CD4-positive, CD25-positive, alpha-beta regulatory T cell (primary cell): Measurements from ENCODE around the gene PLCB1. TPM values are rescaled to one million over a fixed set of nuclear protein-coding genes. Genes with fewer than 3 reads are reported as not detected.

ENCODE experiments used
- ATAC-seq, 2 donors: fragments of 150-1000 bp; cut with Tn5 transposase; one replicate each; pipeline ENCODE4 v1.10.0; 2021; ENCODE audit warnings: low read depth in 2 of 2, moderate number of reproducible peaks in 2 of 2, moderate library complexity in 1 of 2
- DNase-seq, 3 donors: peaks; one replicate each; pipeline versions ENCODE4 v3.0.0 to v3.0.0-alpha.2; 2012 to 2022; ENCODE audit warnings: mixed read lengths in 1 of 3
- H3K27ac ChIP-seq: one replicate; pipeline ENCODE4 v1.7.0; 2013; ENCODE audit warnings: mild to moderate bottlenecking, low read length; ENCODE audit not compliant: insufficient read depth, poor library complexity, severe bottlenecking
- H3K27me3 ChIP-seq: one replicate; pipeline ENCODE4 v1.7.0; 2013; ENCODE audit warnings: low read length; ENCODE audit not compliant: control insufficient read depth, insufficient read depth
- H3K36me3 ChIP-seq: one replicate; pipeline ENCODE4 v1.7.0; 2013; ENCODE audit warnings: mild to moderate bottlenecking, low read length, moderate library complexity; ENCODE audit not compliant: control insufficient read depth, insufficient read depth
- H3K4me1 ChIP-seq: 2 replicates; pipeline ENCODE4 v1.7.0; 2013; ENCODE audit warnings: mild to moderate bottlenecking, low read length; ENCODE audit not compliant: insufficient read depth, control insufficient read depth, poor library complexity, severe bottlenecking
- H3K4me3 ChIP-seq: one replicate; pipeline ENCODE4 v1.7.0; 2013; ENCODE audit warnings: low read depth, mild to moderate bottlenecking, low read length, moderate library complexity
- H3K9me3 ChIP-seq, 2 experiments: 1 replicate in 1 of 2; 2 replicates in 1 of 2; pipeline ENCODE4 v1.7.0; 2013; ENCODE audit warnings: low read length in 2 of 2, mild to moderate bottlenecking in 1 of 2, moderate library complexity in 1 of 2; ENCODE audit not compliant: control insufficient read depth in 2 of 2
- H3K27ac Mint-ChIP-seq, 3 donors: one replicate each; pipeline ENCODE4 v1.8.0; 2020 to 2022; ENCODE audit warnings: mild to moderate bottlenecking in 3 of 3, mixed read lengths in 3 of 3, moderate library complexity in 2 of 3
- H3K27me3 Mint-ChIP-seq: one replicate; pipeline ENCODE4 v1.8.0; 2022; ENCODE audit warnings: mild to moderate bottlenecking, mixed read lengths
- H3K36me3 Mint-ChIP-seq: one replicate; pipeline ENCODE4 v1.8.0; 2020; ENCODE audit warnings: mixed read lengths
- H3K4me1 Mint-ChIP-seq, 4 donors: one replicate each; pipeline ENCODE4 v1.8.0; 2020 to 2022; ENCODE audit warnings: mixed read lengths in 4 of 4, mild to moderate bottlenecking in 1 of 4
- H3K4me3 Mint-ChIP-seq, 4 donors: one replicate each; pipeline ENCODE4 v1.8.0; 2020 to 2022; ENCODE audit warnings: mild to moderate bottlenecking in 4 of 4, mixed read lengths in 4 of 4, moderate library complexity in 3 of 4
- H3K9me3 Mint-ChIP-seq, 7 donors: one replicate each; pipeline ENCODE4 v1.8.0; 2020 to 2022; ENCODE audit warnings: mixed read lengths in 7 of 7, mild to moderate bottlenecking in 3 of 7, moderate library complexity in 2 of 7
- polyA plus RNA-seq, 4 donors: library from polyadenylated mRNA; unstranded; fragments of 300-500 nt; fragmentation: Illumina TruSeq; gene quantifications; one replicate each; pipeline ENCODE4 v1.2.3, GENCODE V29; 2021
- total RNA-seq: library from RNA; stranded (reverse); gene quantifications from one replicate; pipeline ENCODE4 v1.2.3, GENCODE V29; 2022

The PLCB1 gene
- total and polyA plus RNA-seq, 5 donors from 2014 or later, result 0.17 to 1.8 (median 0.44) TPM; not detected in 2

DNA sequence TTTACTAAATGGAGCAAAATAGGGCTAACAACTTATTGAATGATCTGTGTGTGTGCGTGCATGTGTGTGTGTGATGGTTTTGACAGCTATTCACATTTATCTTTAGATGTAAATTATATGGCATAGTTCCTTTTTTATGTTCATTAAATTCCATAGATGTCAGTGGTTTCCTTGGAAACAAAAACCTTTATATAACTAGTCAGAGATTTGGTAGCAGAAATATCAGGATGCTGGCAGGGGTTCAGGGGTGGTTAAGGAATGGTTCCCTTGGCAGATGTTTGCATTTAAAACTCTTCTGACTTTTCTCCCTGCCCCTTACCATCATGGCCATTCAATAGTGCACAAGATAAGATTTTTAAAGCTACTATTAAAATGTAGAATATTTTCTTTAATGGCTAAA lies 256.6 kb downstream of the PLCB1 start:
- Histone ChIP-seq H3K27me3 (no peaks in the 10 kb centered on the region), H3K9me3 (no peaks in the 10 kb centered on the region), H3K4me1 (no peaks in the 10 kb centered on the region), H3K36me3 (no peaks in the 10 kb centered on the region), H3K27ac (no peak overlapping the region), H3K4me3 (no peak overlapping the region)
- ATAC-seq (no peak), DNase-seq (no peak)
- Mint-ChIP-seq H3K9me3 (peaks cover 0 to 2% (median 0%) of the 10 kb centered on the region in 7 donors), H3K36me3 (no peaks in the 10 kb centered on the region), H3K27ac (no peak overlapping the region), H3K4me3 (no peak overlapping the region), H3K4me1 (no peaks in the 10 kb centered on the region), H3K27me3 (peaks cover 6% of the 10 kb centered on the region)

DNA sequence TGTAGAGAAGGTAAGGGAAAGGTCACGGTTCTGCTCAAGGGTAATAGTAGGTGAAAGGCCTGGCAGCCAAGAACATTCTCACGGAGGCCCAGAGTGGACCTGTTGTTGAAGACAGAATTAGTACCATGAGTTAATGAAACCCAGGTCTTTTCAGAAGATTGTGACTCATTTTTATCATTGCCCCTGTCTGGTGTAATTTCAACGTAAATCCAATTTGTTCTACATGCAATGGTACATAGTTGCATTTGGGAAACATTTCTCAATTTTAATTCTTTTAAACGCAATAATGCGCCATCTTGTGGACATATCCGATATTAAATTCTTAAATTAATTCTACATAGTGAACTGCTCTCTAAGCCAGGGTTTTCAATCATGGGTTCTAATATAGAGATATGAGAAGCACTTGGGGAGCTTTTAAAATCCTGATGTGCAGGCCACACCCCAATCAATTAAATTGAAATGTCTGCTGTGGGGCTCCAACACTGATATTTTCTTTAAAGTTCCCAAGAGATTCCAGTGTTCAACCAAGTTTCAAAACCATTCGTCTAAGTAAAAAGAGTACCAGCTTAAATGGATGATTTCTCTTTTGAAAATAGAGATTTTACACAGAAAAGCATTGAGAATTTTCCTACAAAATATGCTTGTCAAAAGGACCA lies 257.4 kb downstream of the PLCB1 start:
- no peak overlapping the region for H3K4me3 Mint-ChIP-seq
- no peaks in the 10 kb centered on the region for H3K9me3 Mint-ChIP-seq
- DNase-seq (peak in 2 of 3 donors; percentile 23 to 39), ATAC-seq (no peak)
- Histone ChIP-seq H3K4me3 (no peak overlapping the region), H3K27ac (no peak overlapping the region), H3K36me3 (no peaks in the 10 kb centered on the region), H3K27me3 (no peaks in the 10 kb centered on the region), H3K9me3 (no peaks in the 10 kb centered on the region), H3K4me1 (no peaks in the 10 kb centered on the region)
- no peak overlapping the region for H3K27ac Mint-ChIP-seq
- no peaks in the 10 kb centered on the region for H3K36me3 Mint-ChIP-seq
- H3K27me3 Mint-ChIP-seq, result peaks cover 6% of the 10 kb centered on the region
- H3K4me1 Mint-ChIP-seq, result no peaks in the 10 kb centered on the region

DNA sequence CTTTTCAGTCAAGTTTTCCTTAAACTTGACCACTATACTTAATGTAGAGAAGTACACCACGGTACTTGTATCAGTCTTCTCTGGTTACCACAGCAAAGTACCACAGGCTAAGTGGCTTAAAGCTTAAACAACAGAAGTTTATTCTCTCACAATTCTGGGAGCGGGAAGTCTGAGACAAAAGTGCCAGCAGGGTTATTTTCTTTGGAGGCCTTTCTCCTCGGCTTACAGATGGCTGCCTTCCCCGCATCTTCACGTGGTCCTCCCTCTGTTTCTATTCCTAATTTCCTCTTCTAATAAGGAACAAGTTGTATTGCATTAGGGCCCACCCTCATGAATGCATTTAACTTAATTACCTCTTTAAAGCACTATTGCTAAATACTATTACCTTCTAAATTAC lies 258.0 kb downstream of the PLCB1 start:
- Histone ChIP-seq H3K4me3 (no peak overlapping the region), H3K9me3 (no peaks in the 10 kb centered on the region), H3K36me3 (no peaks in the 10 kb centered on the region), H3K27me3 (no peaks in the 10 kb centered on the region), H3K4me1 (no peaks in the 10 kb centered on the region), H3K27ac (no peak overlapping the region)
- Mint-ChIP-seq H3K27me3 (peaks cover 6% of the 10 kb centered on the region), H3K4me1 (no peaks in the 10 kb centered on the region), H3K4me3 (no peak overlapping the region), H3K36me3 (no peaks in the 10 kb centered on the region), H3K9me3 (no peaks in the 10 kb centered on the region), H3K27ac (no peak overlapping the region)
- no peak for DNase-seq
- ATAC-seq, result no peak

DNA sequence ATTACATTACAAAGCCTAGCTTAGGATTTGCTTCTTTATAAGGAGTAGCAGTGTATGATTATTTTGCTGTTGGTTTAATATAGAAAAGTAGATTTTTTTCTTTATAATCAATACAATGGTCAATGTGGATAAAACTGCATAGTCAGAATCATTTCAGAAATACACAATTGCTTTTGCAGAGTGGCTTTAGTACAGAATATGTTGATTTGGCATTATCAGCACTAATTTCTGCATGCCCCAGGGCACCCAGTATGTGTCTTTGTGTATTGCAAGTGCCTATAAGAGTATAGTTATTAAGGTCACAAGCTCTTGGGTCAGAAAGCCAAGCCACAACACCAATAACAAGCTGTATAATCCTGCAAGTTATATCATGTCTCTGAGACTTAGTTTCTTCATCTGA lies 258.4 kb downstream of the PLCB1 start:
- H3K4me3 Mint-ChIP-seq, result no peak overlapping the region
- no peaks in the 10 kb centered on the region for H3K4me1 ChIP-seq
- DNase-seq (no peak), ATAC-seq (no peak)
- peaks cover 6% of the 10 kb centered on the region for H3K27me3 Mint-ChIP-seq
- no peaks in the 10 kb centered on the region for H3K27me3 ChIP-seq
- no peaks in the 10 kb centered on the region for H3K9me3 Mint-ChIP-seq
- H3K27ac Mint-ChIP-seq, result no peak overlapping the region
- no peaks in the 10 kb centered on the region for H3K36me3 Mint-ChIP-seq
- H3K9me3 ChIP-seq, result no peaks in the 10 kb centered on the region
- no peaks in the 10 kb centered on the region for H3K36me3 ChIP-seq
- H3K4me1 Mint-ChIP-seq, result no peaks in the 10 kb centered on the region
- H3K4me3 ChIP-seq, result no peak overlapping the region
- no peak overlapping the region for H3K27ac ChIP-seq

DNA sequence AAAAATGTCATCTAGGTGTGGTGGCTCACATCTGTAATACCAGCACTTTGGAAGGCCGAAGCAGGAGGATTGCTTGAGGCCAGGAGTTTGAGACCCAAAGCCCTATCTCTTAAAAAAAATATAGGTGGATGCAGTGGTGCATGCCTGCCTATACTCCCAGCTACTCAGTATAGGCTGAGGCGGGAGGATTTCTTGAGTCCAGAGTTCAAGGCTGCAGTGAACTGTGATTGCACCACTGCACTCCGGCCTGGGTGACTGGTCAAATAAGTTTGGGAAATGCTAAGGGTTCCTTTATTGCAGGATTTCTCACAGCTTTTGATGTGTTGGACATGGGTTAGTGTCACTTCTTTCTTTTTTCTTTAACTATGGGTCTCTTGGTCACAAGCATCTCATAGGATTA lies 261.3 kb downstream of the PLCB1 start:
- no peak for ATAC-seq
- H3K9me3 Mint-ChIP-seq, result no peaks in the 10 kb centered on the region
- H3K36me3 ChIP-seq, result no peaks in the 10 kb centered on the region
- H3K27ac ChIP-seq, result no peak overlapping the region
- H3K27ac Mint-ChIP-seq, result no peak overlapping the region
- H3K36me3 Mint-ChIP-seq, result no peaks in the 10 kb centered on the region
- H3K4me3 Mint-ChIP-seq, result no peak overlapping the region
- H3K27me3 ChIP-seq, result no peaks in the 10 kb centered on the region
- no peaks in the 10 kb centered on the region for H3K9me3 ChIP-seq
- no peak overlapping the region for H3K4me3 ChIP-seq
- peaks cover 6% of the 10 kb centered on the region for H3K27me3 Mint-ChIP-seq
- no peak for DNase-seq
- no peaks in the 10 kb centered on the region for H3K4me1 ChIP-seq
- no peaks in the 10 kb centered on the region for H3K4me1 Mint-ChIP-seq

DNA sequence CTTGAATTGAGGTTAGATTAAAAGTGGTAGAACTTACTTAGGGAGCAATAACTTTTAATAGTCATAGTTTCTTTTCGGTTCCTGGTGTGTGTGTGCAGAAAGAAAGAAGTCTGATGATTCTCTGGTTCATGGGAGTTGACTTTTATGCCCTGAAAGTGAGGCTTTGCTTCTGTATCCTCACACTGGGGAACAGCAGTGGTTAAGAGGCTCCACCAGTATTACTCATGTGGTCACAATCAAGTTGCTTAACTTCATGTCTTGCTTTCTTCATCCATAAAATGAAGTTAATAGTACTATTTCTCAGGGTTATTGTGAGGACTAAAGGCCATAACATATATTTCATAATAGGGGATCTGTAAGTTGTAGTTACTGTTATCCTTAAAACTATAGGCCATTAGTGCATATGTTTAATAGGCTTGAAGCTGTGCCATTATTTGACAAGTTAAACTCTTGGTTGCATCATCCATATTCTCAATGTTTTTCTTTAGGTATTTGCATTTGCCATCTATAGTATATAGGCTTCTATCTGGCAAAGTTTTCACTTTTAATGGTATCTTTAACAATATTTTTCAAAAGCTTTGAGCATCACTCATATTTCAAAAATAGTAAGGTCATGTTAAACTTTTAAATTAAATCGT lies 262.4 kb downstream of the PLCB1 start:
- Histone ChIP-seq H3K27ac (no peak overlapping the region), H3K4me1 (no peaks in the 10 kb centered on the region), H3K27me3 (no peaks in the 10 kb centered on the region), H3K4me3 (no peak overlapping the region), H3K9me3 (no peaks in the 10 kb centered on the region), H3K36me3 (no peaks in the 10 kb centered on the region)
- no peak for ATAC-seq
- Mint-ChIP-seq H3K27me3 (peaks cover 3% of the 10 kb centered on the region), H3K27ac (no peak overlapping the region), H3K4me3 (no peak overlapping the region), H3K4me1 (no peaks in the 10 kb centered on the region), H3K36me3 (no peaks in the 10 kb centered on the region), H3K9me3 (no peaks in the 10 kb centered on the region)
- no peak for DNase-seq

DNA sequence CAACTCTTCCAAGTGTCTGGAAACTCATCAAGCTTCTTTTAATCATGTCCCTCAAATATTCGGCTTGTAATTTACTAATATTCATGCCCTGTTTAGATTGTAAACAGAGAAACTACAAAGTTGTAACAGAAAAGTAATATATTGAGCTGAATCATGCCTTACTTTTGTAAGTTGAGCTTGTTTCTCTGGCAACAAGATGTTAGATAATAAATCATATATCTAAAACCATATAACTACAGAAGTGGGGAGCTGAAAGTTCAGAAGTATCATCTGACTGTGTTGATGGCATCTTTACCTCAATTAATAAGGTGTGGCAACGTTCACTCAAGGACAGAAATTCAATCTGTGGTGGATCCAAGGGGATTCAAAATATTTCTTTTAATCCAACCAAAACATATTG lies 263.9 kb downstream of the PLCB1 start:
- H3K27me3 Mint-ChIP-seq, result peaks cover 6% of the 10 kb centered on the region
- ATAC-seq, result no peak
- H3K4me3 ChIP-seq, result no peak overlapping the region
- H3K9me3 ChIP-seq, result no peaks in the 10 kb centered on the region
- no peaks in the 10 kb centered on the region for H3K27me3 ChIP-seq
- no peaks in the 10 kb centered on the region for H3K36me3 Mint-ChIP-seq
- no peaks in the 10 kb centered on the region for H3K4me1 ChIP-seq
- H3K27ac Mint-ChIP-seq, result no peak overlapping the region
- H3K36me3 ChIP-seq, result no peaks in the 10 kb centered on the region
- H3K4me1 Mint-ChIP-seq, result no peaks in the 10 kb centered on the region
- H3K27ac ChIP-seq, result no peak overlapping the region
- DNase-seq, result no peak
- no peaks in the 10 kb centered on the region for H3K9me3 Mint-ChIP-seq
- no peak overlapping the region for H3K4me3 Mint-ChIP-seq
